ENCODE data around the gene UBAP1.
"Not testable (repeated sequence)": the region's sequence is repeated elsewhere in the genome, so short reads cannot be mapped to it uniquely, and the experiment has no call there.

UBAP1 gene

DNA sequence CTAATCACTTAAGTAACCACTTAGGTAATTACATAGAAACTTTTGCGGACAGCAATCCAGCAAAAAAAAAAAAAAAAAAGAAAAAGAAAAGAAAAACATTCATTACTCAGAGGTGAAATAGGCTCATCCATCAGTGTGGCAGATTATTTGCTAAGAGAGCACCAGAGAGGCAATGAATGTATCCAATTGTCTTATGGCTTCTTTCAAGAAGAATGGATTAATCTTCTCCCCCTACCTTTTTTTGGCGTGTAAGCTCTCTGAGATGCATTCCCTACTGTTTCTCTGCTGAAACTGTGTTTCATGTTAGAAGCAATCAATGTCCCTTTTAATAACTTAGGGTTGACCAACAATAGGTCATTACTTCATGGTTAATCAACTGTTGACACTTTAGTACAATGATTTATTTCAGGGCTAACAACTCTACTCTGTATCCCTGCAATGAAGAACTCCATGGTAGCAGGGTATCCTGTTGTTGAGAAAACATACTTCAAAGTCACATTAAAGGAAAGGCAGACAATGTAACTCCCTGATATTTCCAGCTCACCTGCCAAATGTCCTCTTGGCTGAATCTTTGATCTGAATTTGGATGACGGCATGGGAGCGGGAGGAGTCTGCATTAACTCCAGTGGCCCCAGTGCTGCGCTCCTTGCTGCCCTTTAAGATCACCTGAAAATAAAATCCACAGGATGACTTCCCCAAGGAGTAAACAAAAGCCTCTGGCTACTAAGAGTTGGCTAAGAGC, 92.6 kb downstream of the UBAP1 start:
- DNase-seq = no peak

DNA sequence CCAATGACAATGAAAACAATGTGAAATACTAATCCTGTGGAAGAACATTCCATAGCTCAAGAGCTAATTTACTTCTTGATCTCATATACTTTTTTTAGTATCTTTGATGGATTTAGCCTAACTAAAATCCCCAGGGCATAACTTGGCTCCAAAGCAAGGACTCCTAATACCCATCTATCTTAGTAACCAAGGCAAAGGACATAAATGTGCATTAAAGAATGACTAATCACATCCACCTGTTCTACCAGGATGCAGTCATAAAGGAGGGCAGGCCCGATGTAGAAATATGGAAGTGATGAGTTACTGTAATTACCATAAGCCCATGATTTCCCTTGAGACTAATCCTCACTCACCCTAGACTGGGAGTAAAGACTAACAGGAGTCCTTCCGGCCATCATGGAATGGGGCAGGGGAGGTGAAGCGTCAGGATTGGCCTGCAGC, 93.3 kb downstream of the UBAP1 start:
- DNase-seq = no peak

DNA sequence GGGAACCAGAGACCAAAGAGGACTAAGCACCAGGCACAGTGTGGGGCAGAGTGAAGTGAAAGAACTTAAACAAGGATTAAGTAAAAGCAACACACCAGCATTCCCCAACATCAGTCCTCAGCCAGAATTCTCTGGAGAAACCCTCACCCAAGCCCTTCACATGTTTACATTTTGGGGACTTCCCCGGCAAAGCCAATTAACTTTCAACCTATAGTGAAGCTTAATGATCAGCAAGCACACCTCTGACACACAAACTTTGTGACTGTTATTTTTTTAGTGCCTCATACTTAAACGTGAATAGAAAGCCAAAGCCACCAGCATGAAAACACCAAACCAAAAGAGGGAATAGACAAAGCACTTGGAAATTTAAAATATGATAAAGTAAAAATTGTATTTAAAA, 94.7 kb downstream of the UBAP1 start:
- DNase-seq = not testable (repeated sequence)

DNA sequence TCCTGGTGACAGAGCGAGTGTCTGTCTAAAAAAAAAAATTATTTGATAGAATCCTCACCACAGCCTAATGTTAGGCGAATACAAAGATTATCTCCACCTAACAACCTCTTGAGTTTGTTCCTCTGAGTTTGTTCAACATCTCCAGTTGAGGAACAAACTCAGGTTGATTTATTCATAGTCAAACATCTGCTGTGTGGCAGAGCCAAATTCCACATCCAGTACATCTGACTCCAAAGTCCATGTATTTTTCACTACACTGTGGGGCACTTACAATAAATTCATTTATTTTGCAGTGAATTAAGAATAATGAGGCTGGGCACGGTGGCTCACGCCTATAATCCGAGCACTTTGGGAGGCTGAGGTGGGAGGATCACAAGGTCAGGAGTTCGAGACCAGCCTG, 97.0 kb downstream of the UBAP1 start:
- DNase-seq = no peak

DNA sequence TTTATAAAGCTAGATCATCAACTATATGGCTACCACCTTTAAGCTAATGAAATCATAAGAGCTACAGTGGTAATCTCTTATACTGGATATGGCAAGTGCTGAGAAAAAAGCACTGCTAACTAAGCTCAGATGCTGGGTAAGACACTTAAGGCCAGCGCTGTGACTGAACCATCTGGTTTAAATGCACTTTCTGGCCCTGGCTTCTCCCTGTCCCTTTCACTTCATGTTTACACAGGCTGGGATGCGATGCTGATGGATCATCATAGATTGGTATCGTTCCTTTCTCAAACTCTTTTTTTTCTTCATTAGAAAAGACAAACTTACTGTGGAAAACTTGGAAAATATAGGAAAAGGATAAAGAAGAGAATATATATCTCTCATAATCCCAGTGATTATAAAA, 97.9 kb downstream of the UBAP1 start:
- DNase-seq = no peak

DNA sequence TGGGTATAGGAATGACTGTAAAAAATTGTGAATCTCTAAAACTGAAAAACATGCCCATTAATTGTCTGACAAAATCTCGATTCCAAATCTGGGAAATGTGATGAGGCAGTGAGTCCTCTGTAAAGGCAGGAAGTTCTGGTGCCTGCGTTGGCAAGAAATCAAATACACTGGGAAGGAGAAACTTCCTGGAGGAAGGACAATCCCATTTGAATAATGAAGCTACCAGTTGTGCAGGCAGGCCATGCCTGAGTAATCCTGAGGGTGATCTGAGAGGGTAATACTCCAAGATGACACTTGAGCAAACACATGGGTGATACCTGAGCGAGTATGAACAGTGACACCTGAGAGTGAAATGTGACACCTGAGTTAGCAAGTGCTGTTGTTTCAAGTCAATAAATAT, 100.6 kb downstream of the UBAP1 start:
- no peak for DNase-seq

DNA sequence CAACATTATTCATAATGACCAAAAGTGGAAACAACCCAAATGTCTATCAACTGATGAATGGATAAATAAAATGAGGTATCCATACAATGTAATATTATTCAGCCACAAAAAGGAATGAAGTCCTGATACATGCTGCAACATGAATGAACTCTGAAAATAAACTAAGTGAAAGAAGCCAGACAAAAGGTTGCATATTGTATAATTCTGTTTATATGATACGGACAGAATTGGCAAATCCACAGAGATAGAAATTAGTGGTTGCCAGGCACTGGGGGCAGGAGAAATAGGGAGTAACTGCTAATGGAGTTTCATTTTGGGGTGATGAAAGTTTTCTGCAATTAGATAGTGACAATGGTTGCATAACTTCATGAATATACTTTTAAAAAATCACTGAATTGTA, 103.3 kb downstream of the UBAP1 start:
- no peak for DNase-seq

DNA sequence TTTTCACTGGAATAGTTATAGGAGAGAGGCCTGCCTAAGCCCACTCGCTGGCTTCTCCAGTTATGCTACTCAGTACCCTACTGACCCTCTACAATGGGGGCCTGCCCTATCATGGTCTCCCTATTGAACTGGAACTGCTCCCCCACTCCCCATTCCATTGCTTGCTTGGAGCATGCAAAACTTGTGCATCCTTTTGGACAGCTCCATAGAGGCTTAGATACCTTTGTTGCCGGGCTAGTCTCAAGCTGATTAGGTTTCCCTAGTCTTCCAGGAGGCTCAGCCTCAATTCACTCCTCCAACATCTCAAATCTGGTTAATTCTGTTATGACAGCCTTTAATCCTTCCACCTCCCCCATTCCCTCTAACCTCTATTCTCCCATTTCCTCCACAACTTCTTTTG, 110.3 kb downstream of the UBAP1 start:
- DNase-seq = no peak

DNA sequence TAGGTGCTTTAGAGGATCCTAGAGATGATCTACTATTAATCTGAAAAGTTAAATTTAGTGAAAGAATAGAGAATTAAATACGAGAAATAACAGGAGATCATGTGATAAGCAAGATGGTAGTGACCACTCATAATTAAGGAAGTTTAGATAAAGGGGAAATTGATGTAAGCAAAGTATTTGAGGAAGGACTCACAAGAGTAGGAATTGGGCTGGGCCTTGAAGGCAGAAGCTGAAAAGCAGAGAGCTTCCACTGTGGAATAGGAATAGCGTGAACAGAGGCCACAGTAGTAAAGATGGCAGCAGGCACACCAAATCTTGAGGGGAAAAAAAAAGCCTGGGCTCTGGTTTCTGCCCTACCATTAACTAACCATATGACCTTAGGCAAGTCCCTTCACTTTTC, 112.2 kb downstream of the UBAP1 start:
- no peak for DNase-seq

DNA sequence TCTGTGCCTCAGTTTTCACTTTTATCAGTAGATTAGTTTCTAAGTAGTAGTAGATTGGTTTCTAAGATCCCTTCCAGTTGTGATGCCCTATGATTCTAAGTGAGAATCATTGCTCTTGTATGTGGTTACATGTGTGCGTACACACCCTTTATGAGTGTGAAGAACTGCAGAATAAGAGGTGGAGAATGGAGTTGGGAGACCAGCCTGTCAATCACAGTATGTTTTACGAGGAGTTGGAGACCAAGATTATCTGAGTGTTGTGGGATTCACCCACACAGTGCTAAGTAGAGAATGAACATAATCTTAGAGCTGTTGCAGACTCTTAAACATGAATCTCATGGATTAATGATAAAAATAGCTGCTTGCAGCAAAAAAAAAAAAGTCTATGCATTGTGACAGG, 112.6 kb downstream of the UBAP1 start:
- no peak for DNase-seq

DNA sequence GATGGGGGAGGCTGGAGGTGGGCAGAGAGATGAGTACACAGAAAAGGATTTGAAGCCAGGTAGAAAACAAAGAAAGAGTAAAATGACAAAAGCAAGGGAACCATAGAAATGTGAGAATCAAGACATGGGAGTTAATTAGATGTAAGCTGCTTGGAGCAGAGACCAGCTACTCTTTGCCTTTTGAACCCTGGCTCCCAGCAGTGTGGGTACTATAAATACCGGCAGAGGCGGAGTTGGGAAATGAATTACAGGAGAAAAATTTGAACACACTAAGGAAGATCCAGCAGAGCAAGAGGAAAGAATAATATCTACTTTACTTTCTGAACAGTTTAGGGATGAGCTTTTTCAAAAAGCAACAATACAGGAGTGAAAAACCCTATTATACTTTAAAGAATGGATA, 113.7 kb downstream of the UBAP1 start:
- no peak for DNase-seq

DNA sequence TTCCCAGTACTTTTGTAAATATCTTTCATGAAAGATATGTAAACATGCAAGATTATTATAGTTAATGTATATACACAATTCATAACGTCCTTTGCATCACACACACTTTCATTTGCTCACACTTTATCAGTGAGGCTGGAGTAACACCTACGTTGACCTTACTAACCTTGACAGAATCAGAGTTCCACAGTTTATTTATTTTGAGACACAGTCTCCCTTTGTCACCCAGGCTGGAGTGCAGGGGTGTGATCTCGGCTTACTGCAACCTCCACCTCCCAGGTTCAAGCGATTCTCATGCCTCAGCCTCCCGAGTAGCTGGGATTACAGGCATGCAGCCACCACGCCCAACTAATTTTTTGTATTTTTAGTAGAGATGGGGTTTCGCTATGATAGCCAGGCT, 122.2 kb downstream of the UBAP1 start:
- not testable (repeated sequence) for DNase-seq

Data from activated T-cell treated with anti-CD3 and anti-CD28 coated beads, Interleukin-2, amount 50 U/mL, for 1 hour (primary cell).